Thyroid gland (tissue), 4 donors: Measurements from ENCODE around the gene GARRE1.

Source experiments
- POLR2A ChIP-seq, 2 donors: fragments of 450-650 bp; IDR thresholded peaks; one replicate each; pipeline ENCODE4 v1.6.1; 2017; ENCODE audit warnings: antibody characterized with exemption in 2 of 2, mild to moderate bottlenecking in 2 of 2, moderate library complexity in 1 of 2
- TF ChIP-seq, protein P1 (sequence below), 6 experiments: fragments of 200-600 bp in 3 of 6; fragments of 450-650 bp in 3 of 6; sonication (generic) in 3 of 6; IDR thresholded peaks; one replicate each; pipeline ENCODE4 v1.5.1; 2016 to 2019; ENCODE audit warnings: antibody characterized with exemption in 6 of 6, mild to moderate bottlenecking in 2 of 6, inconsistent platforms in 1 of 6, moderate library complexity in 1 of 6

GRCh38 chr19:34278783-34279182, 24.4 kb downstream of the GARRE1 start:
- TF ChIP-seq, protein P1, sequence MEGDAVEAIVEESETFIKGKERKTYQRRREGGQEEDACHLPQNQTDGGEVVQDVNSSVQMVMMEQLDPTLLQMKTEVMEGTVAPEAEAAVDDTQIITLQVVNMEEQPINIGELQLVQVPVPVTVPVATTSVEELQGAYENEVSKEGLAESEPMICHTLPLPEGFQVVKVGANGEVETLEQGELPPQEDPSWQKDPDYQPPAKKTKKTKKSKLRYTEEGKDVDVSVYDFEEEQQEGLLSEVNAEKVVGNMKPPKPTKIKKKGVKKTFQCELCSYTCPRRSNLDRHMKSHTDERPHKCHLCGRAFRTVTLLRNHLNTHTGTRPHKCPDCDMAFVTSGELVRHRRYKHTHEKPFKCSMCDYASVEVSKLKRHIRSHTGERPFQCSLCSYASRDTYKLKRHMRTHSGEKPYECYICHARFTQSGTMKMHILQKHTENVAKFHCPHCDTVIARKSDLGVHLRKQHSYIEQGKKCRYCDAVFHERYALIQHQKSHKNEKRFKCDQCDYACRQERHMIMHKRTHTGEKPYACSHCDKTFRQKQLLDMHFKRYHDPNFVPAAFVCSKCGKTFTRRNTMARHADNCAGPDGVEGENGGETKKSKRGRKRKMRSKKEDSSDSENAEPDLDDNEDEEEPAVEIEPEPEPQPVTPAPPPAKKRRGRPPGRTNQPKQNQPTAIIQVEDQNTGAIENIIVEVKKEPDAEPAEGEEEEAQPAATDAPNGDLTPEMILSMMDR (IDR thresholded peaks at IDR 0.05), result no peak
- TF ChIP-seq POLR2A (IDR thresholded peaks at IDR 0.05), result no peak
